ENCODE measurements around the gene USP48. TPM values are rescaled to one million over a fixed set of nuclear protein-coding genes. Genes with fewer than 3 reads are reported as not detected.

The USP48 gene
- total and polyA plus RNA-seq, 2 of the 13 experiments (the other 11 are each of a cell fraction or from before 2014, with no cell fraction given): 30.4 to 30.7 TPM

DNA sequence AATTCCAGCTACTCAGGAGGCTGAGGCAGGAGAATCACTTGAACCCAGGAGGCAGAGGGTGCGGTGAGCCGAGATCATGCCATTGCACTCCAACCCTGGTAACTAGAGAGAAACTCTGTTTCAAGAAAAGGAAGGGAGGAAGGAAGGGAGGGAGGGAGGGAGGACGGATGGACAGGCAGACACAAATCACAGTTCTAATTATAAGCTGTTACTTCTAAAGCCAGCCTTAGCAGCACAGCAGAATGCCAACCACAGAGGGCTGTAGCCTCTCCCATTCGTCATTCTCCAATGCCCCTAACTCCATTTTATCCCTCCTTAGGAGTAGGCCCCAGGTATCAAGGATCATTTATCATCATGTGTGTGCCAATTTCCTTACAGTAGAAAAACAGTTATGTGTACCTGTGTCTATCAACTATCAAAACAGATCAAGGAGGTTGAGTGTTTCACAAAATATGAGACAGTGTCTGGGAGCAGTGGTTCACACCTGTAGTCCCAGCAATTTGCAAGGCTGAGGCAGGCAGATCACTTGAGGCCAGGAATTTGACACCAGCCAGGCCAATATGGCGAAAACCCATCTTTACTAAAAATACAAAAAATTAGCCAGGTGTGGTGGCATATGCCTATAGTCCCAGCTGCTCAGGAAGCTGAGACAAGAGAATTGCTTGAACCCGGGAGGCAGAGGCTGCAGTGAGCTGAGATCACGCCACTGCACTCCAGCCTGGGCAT lies 19.1 kb downstream of the USP48 start:
- CTCF ChIA-PET (ENCODE audit: low intra/inter-chr PET ratio, low total read pairs): no interaction called here
- peaks cover 68% of the 10 kb centered on the region for H3K79me2 ChIP-seq (ENCODE audit: insufficient read depth, low read length)
- FAIRE-seq (no peak), ATAC-seq (no peak), DNase-seq (ENCODE audit: low spot score) (no peak)
- POLR2A ChIA-PET: no interaction called here
- H3K4me2 ChIP-seq (ENCODE audit: low read depth, low read length): no peak overlapping the region
- no peaks in the 10 kb centered on the region for H3K27me3 ChIP-seq (ENCODE audit: control insufficient read depth in 1 of 2, insufficient read depth in 2 of 2, low read length in 2 of 2)
- no peaks in the 10 kb centered on the region for H3K9me3 ChIP-seq (ENCODE audit: low read length)
- in situ Hi-C loops (cut with HindIII; ENCODE audit: extremely low pct_ligation_motif_present, low pct_unique_long_range_greater_than_20kb) (no loop called here), intact Hi-C loops (cut with micrococcal nuclease; ENCODE audit: unreplicated experiment) (no loop called here)
- H3K4me1 ChIP-seq (ENCODE audit: insufficient read depth, low read length): peaks cover 19% of the 10 kb centered on the region
- H4K20me1 ChIP-seq (ENCODE audit: insufficient read depth, low read length): peaks cover 15% of the 10 kb centered on the region
- no peak overlapping the region for H3K9ac ChIP-seq (ENCODE audit: insufficient read depth, low read depth, low read length)
- no peaks in the 10 kb centered on the region for H3K36me3 ChIP-seq (replicated peaks in 1 of 2; ENCODE audit: control insufficient read depth in 1 of 2, insufficient read depth in 2 of 2, low read length in 2 of 2)
- WGBS (ENCODE audit: low lambda C conversion rate): 84% methylated on average over 7 of the region's 7 CpGs
- no TSS peak for BruUV-seq (replicated peaks)
- TF ChIP-seq SRY (CRISPR knock-in tag; IDR thresholded peaks at IDR 0.05): no peak
- TF ChIP-seq, protein P1, sequence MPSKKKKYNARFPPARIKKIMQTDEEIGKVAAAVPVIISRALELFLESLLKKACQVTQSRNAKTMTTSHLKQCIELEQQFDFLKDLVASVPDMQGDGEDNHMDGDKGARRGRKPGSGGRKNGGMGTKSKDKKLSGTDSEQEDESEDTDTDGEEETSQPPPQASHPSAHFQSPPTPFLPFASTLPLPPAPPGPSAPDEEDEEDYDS (CRISPR knock-in tag; IDR thresholded peaks at IDR 0.05): no peak
- no peak overlapping the region for H2AFZ ChIP-seq (ENCODE audit: low read length)
- H3K27ac ChIP-seq (ENCODE audit: extremely low read length, insufficient read depth, low read length): no peak overlapping the region
- no peak overlapping the region for H3K4me3 ChIP-seq (replicated peaks in 1 of 3; ENCODE audit: insufficient read depth in 1 of 3, low read depth in 2 of 3, low read length in 3 of 3)

DNA sequence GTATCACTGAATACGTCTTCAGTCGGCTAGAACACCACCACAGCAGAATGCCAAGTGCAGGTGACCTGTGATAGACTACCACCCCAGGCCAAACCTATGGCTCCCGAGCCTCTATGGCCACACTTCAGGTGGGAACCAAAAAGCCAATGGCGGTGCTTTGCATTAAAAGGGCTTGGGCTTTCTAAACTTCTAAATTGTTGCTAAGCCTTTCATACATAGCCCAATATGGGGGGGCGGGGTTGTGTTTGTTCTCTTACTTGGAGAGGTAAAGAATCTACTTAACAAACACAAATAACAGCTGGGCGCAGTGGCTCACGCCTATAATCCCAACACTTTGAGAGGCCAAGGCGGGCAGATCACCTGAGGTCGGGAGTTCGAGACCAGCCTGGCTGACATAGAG lies 19.7 kb downstream of the USP48 start:
- POLR2A ChIA-PET: no interaction called here
- H3K4me2 ChIP-seq (ENCODE audit: low read depth, low read length): no peak overlapping the region
- no peak for ATAC-seq
- H3K4me3 ChIP-seq (replicated peaks in 1 of 3; ENCODE audit: insufficient read depth in 1 of 3, low read depth in 2 of 3, low read length in 3 of 3): no peak overlapping the region
- no peak for DNase-seq (ENCODE audit: low spot score)
- H2AFZ ChIP-seq (ENCODE audit: low read length): no peak overlapping the region
- CTCF ChIA-PET (ENCODE audit: low intra/inter-chr PET ratio, low total read pairs): no interaction called here
- no TSS peak for BruUV-seq (replicated peaks)
- in situ Hi-C loops (cut with HindIII; ENCODE audit: extremely low pct_ligation_motif_present, low pct_unique_long_range_greater_than_20kb): no loop called here
- intact Hi-C loops (cut with micrococcal nuclease; ENCODE audit: unreplicated experiment): no loop called here
- no peaks in the 10 kb centered on the region for H3K9me3 ChIP-seq (ENCODE audit: low read length)
- H3K4me1 ChIP-seq (ENCODE audit: insufficient read depth, low read length): peaks cover 19% of the 10 kb centered on the region
- H3K9ac ChIP-seq (ENCODE audit: insufficient read depth, low read depth, low read length): no peak overlapping the region
- peaks cover 68% of the 10 kb centered on the region for H3K79me2 ChIP-seq (ENCODE audit: insufficient read depth, low read length)
- FAIRE-seq: no peak
- no peaks in the 10 kb centered on the region for H3K36me3 ChIP-seq (replicated peaks in 1 of 2; ENCODE audit: control insufficient read depth in 1 of 2, insufficient read depth in 2 of 2, low read length in 2 of 2)
- WGBS (ENCODE audit: low lambda C conversion rate): 96% methylated on average over 10 of the region's 10 CpGs
- no peak overlapping the region for H3K27ac ChIP-seq (ENCODE audit: extremely low read length, insufficient read depth, low read length)
- H3K27me3 ChIP-seq (ENCODE audit: control insufficient read depth in 1 of 2, insufficient read depth in 2 of 2, low read length in 2 of 2): no peaks in the 10 kb centered on the region
- H4K20me1 ChIP-seq (ENCODE audit: insufficient read depth, low read length): peaks cover 16% of the 10 kb centered on the region
- TF ChIP-seq ZNF569 (CRISPR knock-in tag; IDR thresholded peaks at IDR 0.05; ENCODE audit: borderline replicate concordance) (no peak), FIP1L1 (IDR thresholded peaks at IDR 0.05; ENCODE audit: borderline replicate concordance, insufficient read depth, low read depth, low read length) (no peak), CREM (IDR thresholded peaks at IDR 0.05) (no peak), CREM (CRISPR knock-in tag; IDR thresholded peaks at IDR 0.05) (no peak), NPAS2 (CRISPR knock-in tag; IDR thresholded peaks at IDR 0.05; ENCODE audit: borderline replicate concordance) (no peak), PRPF4 (IDR thresholded peaks at IDR 0.05; ENCODE audit: low read depth, low read length, poor library complexity, severe bottlenecking) (no peak)
- TF ChIP-seq, protein P2, sequence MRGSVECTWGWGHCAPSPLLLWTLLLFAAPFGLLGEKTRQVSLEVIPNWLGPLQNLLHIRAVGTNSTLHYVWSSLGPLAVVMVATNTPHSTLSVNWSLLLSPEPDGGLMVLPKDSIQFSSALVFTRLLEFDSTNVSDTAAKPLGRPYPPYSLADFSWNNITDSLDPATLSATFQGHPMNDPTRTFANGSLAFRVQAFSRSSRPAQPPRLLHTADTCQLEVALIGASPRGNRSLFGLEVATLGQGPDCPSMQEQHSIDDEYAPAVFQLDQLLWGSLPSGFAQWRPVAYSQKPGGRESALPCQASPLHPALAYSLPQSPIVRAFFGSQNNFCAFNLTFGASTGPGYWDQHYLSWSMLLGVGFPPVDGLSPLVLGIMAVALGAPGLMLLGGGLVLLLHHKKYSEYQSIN (CRISPR knock-in tag; IDR thresholded peaks at IDR 0.05; ENCODE audit: borderline replicate concordance): no peak
- TF ChIP-seq, protein P3, sequence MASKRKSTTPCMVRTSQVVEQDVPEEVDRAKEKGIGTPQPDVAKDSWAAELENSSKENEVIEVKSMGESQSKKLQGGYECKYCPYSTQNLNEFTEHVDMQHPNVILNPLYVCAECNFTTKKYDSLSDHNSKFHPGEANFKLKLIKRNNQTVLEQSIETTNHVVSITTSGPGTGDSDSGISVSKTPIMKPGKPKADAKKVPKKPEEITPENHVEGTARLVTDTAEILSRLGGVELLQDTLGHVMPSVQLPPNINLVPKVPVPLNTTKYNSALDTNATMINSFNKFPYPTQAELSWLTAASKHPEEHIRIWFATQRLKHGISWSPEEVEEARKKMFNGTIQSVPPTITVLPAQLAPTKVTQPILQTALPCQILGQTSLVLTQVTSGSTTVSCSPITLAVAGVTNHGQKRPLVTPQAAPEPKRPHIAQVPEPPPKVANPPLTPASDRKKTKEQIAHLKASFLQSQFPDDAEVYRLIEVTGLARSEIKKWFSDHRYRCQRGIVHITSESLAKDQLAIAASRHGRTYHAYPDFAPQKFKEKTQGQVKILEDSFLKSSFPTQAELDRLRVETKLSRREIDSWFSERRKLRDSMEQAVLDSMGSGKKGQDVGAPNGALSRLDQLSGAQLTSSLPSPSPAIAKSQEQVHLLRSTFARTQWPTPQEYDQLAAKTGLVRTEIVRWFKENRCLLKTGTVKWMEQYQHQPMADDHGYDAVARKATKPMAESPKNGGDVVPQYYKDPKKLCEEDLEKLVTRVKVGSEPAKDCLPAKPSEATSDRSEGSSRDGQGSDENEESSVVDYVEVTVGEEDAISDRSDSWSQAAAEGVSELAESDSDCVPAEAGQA (IDR thresholded peaks at IDR 0.05; ENCODE audit: low read depth): no peak
- TF ChIP-seq, protein P3 (CRISPR knock-in tag; IDR thresholded peaks at IDR 0.05; ENCODE audit: borderline replicate concordance): no peak
